Measurements from ENCODE around the gene GABBR1. TPM values are rescaled to one million over a fixed set of nuclear protein-coding genes. Genes with fewer than 3 reads are reported as not detected.

Gene GABBR1
- total RNA-seq, 1 experiment from 2014 or later = 11.9 TPM

DNA sequence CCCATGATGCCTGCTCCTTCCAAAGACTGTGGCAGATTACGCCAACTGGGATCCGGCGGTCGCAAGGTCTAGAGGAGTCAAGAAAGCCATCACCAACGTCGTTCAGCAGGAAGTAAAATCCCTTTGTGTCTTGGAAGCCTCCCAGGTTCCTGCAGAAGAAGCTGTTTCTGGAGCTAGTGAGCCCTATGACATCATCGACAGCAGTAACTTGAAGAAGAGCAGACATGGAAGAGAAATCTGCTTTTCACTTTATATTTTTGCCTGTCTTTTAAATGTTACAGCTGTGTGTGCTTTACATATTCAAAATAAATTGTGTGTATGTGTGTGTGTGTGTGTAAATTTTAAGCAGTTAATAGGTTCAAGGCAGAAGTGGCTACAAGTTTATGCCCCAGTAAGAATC, 55.4 kb downstream of the GABBR1 start:
- intact Hi-C loops (cut with micrococcal nuclease; ENCODE audit: unreplicated experiment) (no loop called here), in situ Hi-C loops (cut with HindIII; ENCODE audit: low pct_unique_long_range_greater_than_20kb, low sequenced_read_pairs) (no loop called here)
- no peak for ATAC-seq
- no TSS peak for BruUV-seq (replicated peaks)
- POLR2A ChIA-PET = no interaction called here
- Histone ChIP-seq H3K36me3 (ENCODE audit: control insufficient read depth, insufficient read depth, low read length) (no peaks in the 10 kb centered on the region), H3K4me3 (ENCODE audit: low read depth in 2 of 2, low read length in 2 of 2) (no peak overlapping the region), H3K9me3 (ENCODE audit: control insufficient read depth, insufficient read depth, low read depth, low read length) (no peaks in the 10 kb centered on the region), H3K4me1 (ENCODE audit: control insufficient read depth, insufficient read depth, low read length) (no peaks in the 10 kb centered on the region), H3K27me3 (ENCODE audit: control insufficient read depth, insufficient read depth, low read length) (peaks cover 5% of the 10 kb centered on the region), H3K27ac (ENCODE audit: low read length) (no peak overlapping the region)
- TF ChIP-seq REST (IDR thresholded peaks at IDR 0.05; ENCODE audit: insufficient read depth in 1 of 2, low read depth in 2 of 2, low read length in 1 of 2) = no peak
- no peak for TF ChIP-seq CTCF (IDR thresholded peaks at IDR 0.05)
- TF ChIP-seq SIN3A (IDR thresholded peaks at IDR 0.05; ENCODE audit: borderline replicate concordance, insufficient read depth, low read depth, low read length) = no peak
- DNase-seq (ENCODE audit: low read depth, low spot score) = no peak
- CTCF ChIA-PET = no interaction called here

GRCh38 chr6:29576056-29576455, 56.9 kb downstream of the GABBR1 start:
- no peaks in the 10 kb centered on the region for H3K9me3 ChIP-seq (ENCODE audit: control insufficient read depth, insufficient read depth, low read depth, low read length)
- in situ Hi-C loops (cut with HindIII; ENCODE audit: low pct_unique_long_range_greater_than_20kb, low sequenced_read_pairs) (no loop called here), intact Hi-C loops (cut with micrococcal nuclease; ENCODE audit: unreplicated experiment) (no loop called here)
- DNase-seq (ENCODE audit: low read depth, low spot score) = no peak
- ATAC-seq = no peak
- no peaks in the 10 kb centered on the region for H3K4me1 ChIP-seq (ENCODE audit: control insufficient read depth, insufficient read depth, low read length)
- POLR2A ChIA-PET = no interaction called here
- CTCF ChIA-PET = no interaction called here
- TF ChIP-seq POLR2AphosphoS5 (IDR thresholded peaks at IDR 0.05; ENCODE audit: low read depth, low read length) (no peak), CTCF (IDR thresholded peaks at IDR 0.05) (no peak)
- no peak overlapping the region for H3K4me3 ChIP-seq (ENCODE audit: low read depth in 2 of 2, low read length in 2 of 2)
- H3K36me3 ChIP-seq (ENCODE audit: control insufficient read depth, insufficient read depth, low read length) = no peaks in the 10 kb centered on the region
- H3K27ac ChIP-seq (ENCODE audit: low read length) = no peak overlapping the region
- BruUV-seq (replicated peaks) = no TSS peak
- peaks cover 9% of the 10 kb centered on the region for H3K27me3 ChIP-seq (ENCODE audit: control insufficient read depth, insufficient read depth, low read length)

GRCh38 chr6:29567991-29568390, 65.0 kb downstream of the GABBR1 start:
- H3K4me1 ChIP-seq (ENCODE audit: control insufficient read depth, insufficient read depth, low read length) = no peaks in the 10 kb centered on the region
- no peaks in the 10 kb centered on the region for H3K9me3 ChIP-seq (ENCODE audit: control insufficient read depth, insufficient read depth, low read depth, low read length)
- ATAC-seq (no peak), DNase-seq (ENCODE audit: low read depth, low spot score) (no peak)
- ChIA-PET CTCF (no interaction called here), POLR2A (no interaction called here)
- TF ChIP-seq SIN3A (IDR thresholded peaks at IDR 0.05; ENCODE audit: borderline replicate concordance, insufficient read depth, low read depth, low read length) = no peak
- TF ChIP-seq CTCF (IDR thresholded peaks at IDR 0.05) = no peak
- TF ChIP-seq TCF7L2 (IDR thresholded peaks at IDR 0.05; ENCODE audit: low read depth, low read length) = no peak
- TF ChIP-seq REST (IDR thresholded peaks at IDR 0.05; ENCODE audit: insufficient read depth in 1 of 2, low read depth in 2 of 2, low read length in 1 of 2) = no peak
- no peak for TF ChIP-seq POLR2AphosphoS5 (IDR thresholded peaks at IDR 0.05; ENCODE audit: low read depth, low read length)
- in situ Hi-C loops (cut with HindIII; ENCODE audit: low pct_unique_long_range_greater_than_20kb, low sequenced_read_pairs) (no loop called here), intact Hi-C loops (cut with micrococcal nuclease; ENCODE audit: unreplicated experiment) (no loop called here)
- H3K36me3 ChIP-seq (ENCODE audit: control insufficient read depth, insufficient read depth, low read length) = no peaks in the 10 kb centered on the region
- BruUV-seq (replicated peaks) = no TSS peak
- H3K4me3 ChIP-seq (ENCODE audit: low read depth in 2 of 2, low read length in 2 of 2) = no peak overlapping the region
- H3K27ac ChIP-seq (ENCODE audit: low read length) = no peak overlapping the region
- peaks cover 15% of the 10 kb centered on the region for H3K27me3 ChIP-seq (ENCODE audit: control insufficient read depth, insufficient read depth, low read length)
